HS-5 (cell line): ENCODE measurements around the gene ACSF3.

ENCODE experiments used
- DNase-seq: peaks from one replicate; pipeline ENCODE4 v3.0.0-alpha.2; 2012; ENCODE audit warnings: low read depth

ACSF3 gene

GRCh38 chr16:89093602-89094251 lies at the start of gene ACSF3:
Gene ACSF3, plus strand, starts transcription at chr16:89093852. Its CDS starts 6,830 bp downstream, at chr16:89100682.
- no peak for DNase-seq

GRCh38 chr16:89044418-89045180 lies 49.1 kb upstream of the ACSF3 start:
- no peak for DNase-seq

GRCh38 chr16:89045181-89045815 lies 48.4 kb upstream of the ACSF3 start:
- DNase-seq, result no peak

GRCh38 chr16:89045881-89046280 lies 47.8 kb upstream of the ACSF3 start:
- DNase-seq, result no peak

GRCh38 chr16:89046491-89046890 lies 47.2 kb upstream of the ACSF3 start:
- no peak for DNase-seq

- no peak for DNase-seq
These were observed 46.1 kb upstream of the ACSF3 start for GRCh38 chr16:89047331-89048089.

- DNase-seq, result no peak
These were observed 45.4 kb upstream of the ACSF3 start for GRCh38 chr16:89048090-89048725.

GRCh38 chr16:89048871-89049422 lies 44.7 kb upstream of the ACSF3 start:
- no peak for DNase-seq

- DNase-seq, result no peak
These were observed 44.1 kb upstream of the ACSF3 start for GRCh38 chr16:89049484-89050118.

- DNase-seq, result no peak
These were observed 43.4 kb upstream of the ACSF3 start for GRCh38 chr16:89050119-89050867.

- no peak for DNase-seq
These were observed 42.8 kb upstream of the ACSF3 start for GRCh38 chr16:89050868-89051311.

GRCh38 chr16:89051521-89052166 lies 42.0 kb upstream of the ACSF3 start:
- no peak for DNase-seq

GRCh38 chr16:89052191-89052889 lies 41.3 kb upstream of the ACSF3 start:
- DNase-seq, result no peak

- DNase-seq, result no peak
These were observed 40.5 kb upstream of the ACSF3 start for GRCh38 chr16:89052890-89053724.

GRCh38 chr16:89053725-89054029 lies 40.0 kb upstream of the ACSF3 start:
- DNase-seq, result no peak

- no peak for DNase-seq
These were observed 39.4 kb upstream of the ACSF3 start for GRCh38 chr16:89054261-89054661.

GRCh38 chr16:89054714-89055113 lies 38.9 kb upstream of the ACSF3 start:
- DNase-seq, result no peak

- DNase-seq, result no peak
These were observed 38.3 kb upstream of the ACSF3 start for GRCh38 chr16:89055313-89055712.
